Measurements from ENCODE around the gene RPF1. TPM values are rescaled to one million over a fixed set of nuclear protein-coding genes. Genes with fewer than 3 reads are reported as not detected.

RPF1 gene
- total RNA-seq, 4 donors from 2014 or later, result 27.1 to 63.6 (median 29.4) TPM

GRCh38 chr1:84538599-84538998, 59.5 kb downstream of the RPF1 start:
- TF ChIP-seq, protein P1, sequence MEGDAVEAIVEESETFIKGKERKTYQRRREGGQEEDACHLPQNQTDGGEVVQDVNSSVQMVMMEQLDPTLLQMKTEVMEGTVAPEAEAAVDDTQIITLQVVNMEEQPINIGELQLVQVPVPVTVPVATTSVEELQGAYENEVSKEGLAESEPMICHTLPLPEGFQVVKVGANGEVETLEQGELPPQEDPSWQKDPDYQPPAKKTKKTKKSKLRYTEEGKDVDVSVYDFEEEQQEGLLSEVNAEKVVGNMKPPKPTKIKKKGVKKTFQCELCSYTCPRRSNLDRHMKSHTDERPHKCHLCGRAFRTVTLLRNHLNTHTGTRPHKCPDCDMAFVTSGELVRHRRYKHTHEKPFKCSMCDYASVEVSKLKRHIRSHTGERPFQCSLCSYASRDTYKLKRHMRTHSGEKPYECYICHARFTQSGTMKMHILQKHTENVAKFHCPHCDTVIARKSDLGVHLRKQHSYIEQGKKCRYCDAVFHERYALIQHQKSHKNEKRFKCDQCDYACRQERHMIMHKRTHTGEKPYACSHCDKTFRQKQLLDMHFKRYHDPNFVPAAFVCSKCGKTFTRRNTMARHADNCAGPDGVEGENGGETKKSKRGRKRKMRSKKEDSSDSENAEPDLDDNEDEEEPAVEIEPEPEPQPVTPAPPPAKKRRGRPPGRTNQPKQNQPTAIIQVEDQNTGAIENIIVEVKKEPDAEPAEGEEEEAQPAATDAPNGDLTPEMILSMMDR (IDR thresholded peaks at IDR 0.05; ENCODE audit: low read depth), result no peak

GRCh38 chr1:84539972-84540371, 60.9 kb downstream of the RPF1 start:
- TF ChIP-seq, protein P1 (IDR thresholded peaks at IDR 0.05; ENCODE audit: low read depth), result no peak

DNA sequence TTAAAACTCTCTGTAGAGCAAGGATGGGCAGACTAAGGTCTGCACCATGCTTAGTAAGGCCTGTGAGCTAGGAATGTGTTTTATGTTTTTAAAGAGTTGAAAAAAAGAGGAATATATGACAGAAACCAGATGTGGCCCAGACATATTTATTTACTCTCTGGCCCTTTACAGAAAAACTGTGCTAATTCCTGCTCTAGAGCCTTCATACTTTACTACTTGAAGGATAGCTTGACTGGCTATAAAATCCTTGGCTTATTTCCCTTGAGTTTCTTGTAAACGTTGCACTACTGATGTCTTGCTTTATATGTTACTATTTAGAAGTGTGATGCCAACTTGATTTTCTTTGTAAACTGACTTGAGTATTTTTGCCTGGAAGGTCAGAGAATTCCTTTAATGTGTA, 61.7 kb downstream of the RPF1 start:
- TF ChIP-seq, protein P1 (IDR thresholded peaks at IDR 0.05; ENCODE audit: low read depth), result no peak

DNA sequence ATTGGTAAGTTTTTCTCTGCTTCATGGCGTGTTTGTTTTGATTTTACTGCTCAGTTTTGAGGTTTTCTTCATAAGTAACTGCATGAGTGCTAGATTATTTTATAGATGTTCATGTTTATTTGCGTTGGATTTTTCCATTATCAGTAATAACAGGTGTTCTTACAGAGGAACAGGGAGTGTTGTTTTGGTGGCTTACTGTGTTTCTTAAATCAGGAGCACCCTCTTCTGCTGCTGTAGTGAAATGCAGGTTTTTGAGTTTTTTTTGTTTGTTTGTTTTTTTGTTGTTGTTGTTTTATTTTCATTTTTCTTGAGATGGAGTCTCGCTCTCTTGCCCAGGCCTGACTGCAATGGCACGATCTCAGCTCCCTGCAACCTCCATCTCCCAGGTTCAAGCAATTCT, 62.6 kb downstream of the RPF1 start:
- TF ChIP-seq, protein P1 (IDR thresholded peaks at IDR 0.05; ENCODE audit: low read depth), result no peak

Other genes with a start within 250 kb of the RPF1 start
- 1 to 10 TPM in 3 of 4 donors, under 1 TPM in 1; 0.98 to 4.6 (median 1.2) TPM for gene SAMD13, start 177.6 kb upstream of the RPF1 start, total RNA-seq
- gene DNASE2B, start 80.8 kb upstream of the RPF1 start, total RNA-seq, result 10 to 100 TPM in 1 of 4 donors, 1 to 10 TPM in 2, not detected in 1; 1.3 to 32.3 (median 1.5) TPM
- gene SPATA1, start 27.1 kb downstream of the RPF1 start, total RNA-seq, result 1 to 10 TPM in 2 of 4 donors, under 1 TPM in 1, not detected in 1; 0.51 to 1.8 (median 1.1) TPM
- gene GNG5, start 27.3 kb downstream of the RPF1 start, total RNA-seq, result 100 to 1,000 TPM in 1 of 4 donors, 10 to 100 TPM in 3; 62.1 to 114 (median 81.6) TPM
- 10 to 100 TPM; 13.0 to 26.5 (median 20.1) TPM for gene CTBS, start 95.2 kb downstream of the RPF1 start, total RNA-seq
- gene SSX2IP, start 211.2 kb downstream of the RPF1 start, total RNA-seq, result 1 to 10 TPM; 1.5 to 3.9 (median 3.2) TPM

Measured in subcutaneous adipose tissue (tissue), 4 donors.